Transverse colon (tissue), 4 donors: ENCODE results near the gene BPIFB3. TPM values are rescaled to one million over a fixed set of nuclear protein-coding genes. Genes with fewer than 3 reads are reported as not detected.

Experiments
- DNase-seq: peaks from one replicate; pipeline ENCODE4 v3.0.0-alpha.2; 2019
- H3K27ac ChIP-seq, 4 donors: fragments of 200-600 bp; sonication (generic); 2 replicates each; pipeline ENCODE4 v1.5.1; 2016 to 2018; ENCODE audit warnings: inconsistent platforms in 4 of 4
- H3K27me3 ChIP-seq: fragments of 200-600 bp; sonication (generic); 2 replicates; pipeline ENCODE4 v1.5.1; 2017; ENCODE audit warnings: inconsistent platforms
- H3K36me3 ChIP-seq, 4 donors: fragments of 200-600 bp; sonication (generic); 2 replicates each; pipeline ENCODE4 v1.5.1; 2017 to 2019; ENCODE audit warnings: inconsistent platforms in 4 of 4
- H3K4me1 ChIP-seq, 4 donors: fragments of 200-600 bp; sonication (generic); 2 replicates each; pipeline ENCODE4 v1.5.1; 2017 to 2020; ENCODE audit warnings: inconsistent platforms in 4 of 4
- H3K4me3 ChIP-seq, 4 donors: fragments of 200-600 bp; sonication (generic); 1 replicate in 1 of 4; 2 replicates in 3 of 4; pipeline versions ENCODE4 v1.5.1 to v1.6.1; 2017 to 2019; ENCODE audit warnings: inconsistent platforms in 4 of 4
- H3K9me3 ChIP-seq, 2 donors: fragments of 200-600 bp; sonication (generic); 2 replicates each; pipeline ENCODE4 v1.5.1; 2017 to 2019; ENCODE audit warnings: inconsistent platforms in 2 of 2
- EP300 ChIP-seq: sonication (generic); formaldehyde crosslinking; IDR thresholded peaks from one replicate; pipeline ENCODE4 v1.6.1; 2017; ENCODE audit warnings: antibody characterized with exemption, low read depth
- POLR2A ChIP-seq: fragments of 450-650 bp; IDR thresholded peaks from one replicate; pipeline ENCODE4 v1.6.1; 2016; ENCODE audit warnings: antibody characterized with exemption, mild to moderate bottlenecking, moderate library complexity
- POLR2AphosphoS5 ChIP-seq, 3 donors: sonication (generic); formaldehyde crosslinking; IDR thresholded peaks; one replicate each; pipeline ENCODE4 v1.6.1; 2016; ENCODE audit warnings: antibody characterized with exemption in 3 of 3
- WGBS, 2 donors: methylation state at CpG; one replicate each; pipeline ENCODE4 v1.1.5; 2018; ENCODE audit warnings: low coverage in 1 of 2; 5-methylcytosine and 5-hydroxymethylcytosine counted together
- in situ Hi-C, 4 donors: fragments of 200-750 bp; cut with MboI; loops; one replicate each; pipeline versions ENCODE4 v1.15.0 to v1.15.1; 2017; ENCODE audit warnings: low sequenced_read_pairs in 3 of 4, low pct_ligation_motif_present in 1 of 4, low pct_unique_long_range_greater_than_20kb in 1 of 4
- intact Hi-C: fragments of 100-400 bp; cut with DNase I; formaldehyde crosslinking; loops from one replicate; pipeline ENCODE4 v1.15.1; 2023; ENCODE audit warnings: low total_unique reads
- total RNA-seq, 4 donors: library from RNA; depleted of rRNA; stranded (reverse); fragments of >200 nt; gene quantifications; one replicate each; pipeline ENCODE4 v1.1.0, GENCODE V29; 2016
- TF ChIP-seq, protein P1 (sequence below), 5 experiments: fragments of 200-600 bp in 3 of 5; fragments of 450-650 bp in 2 of 5; sonication (generic) in 3 of 5; IDR thresholded peaks; 1 replicate in 2 of 5; 2 replicates in 3 of 5; pipeline ENCODE4 v1.5.1; 2016 to 2017; ENCODE audit warnings: antibody characterized with exemption in 5 of 5, inconsistent platforms in 3 of 5, mild to moderate bottlenecking in 2 of 5, moderate library complexity in 1 of 5

Gene BPIFB3
- total RNA-seq, 4 donors from 2014 or later, result not detected

DNA sequence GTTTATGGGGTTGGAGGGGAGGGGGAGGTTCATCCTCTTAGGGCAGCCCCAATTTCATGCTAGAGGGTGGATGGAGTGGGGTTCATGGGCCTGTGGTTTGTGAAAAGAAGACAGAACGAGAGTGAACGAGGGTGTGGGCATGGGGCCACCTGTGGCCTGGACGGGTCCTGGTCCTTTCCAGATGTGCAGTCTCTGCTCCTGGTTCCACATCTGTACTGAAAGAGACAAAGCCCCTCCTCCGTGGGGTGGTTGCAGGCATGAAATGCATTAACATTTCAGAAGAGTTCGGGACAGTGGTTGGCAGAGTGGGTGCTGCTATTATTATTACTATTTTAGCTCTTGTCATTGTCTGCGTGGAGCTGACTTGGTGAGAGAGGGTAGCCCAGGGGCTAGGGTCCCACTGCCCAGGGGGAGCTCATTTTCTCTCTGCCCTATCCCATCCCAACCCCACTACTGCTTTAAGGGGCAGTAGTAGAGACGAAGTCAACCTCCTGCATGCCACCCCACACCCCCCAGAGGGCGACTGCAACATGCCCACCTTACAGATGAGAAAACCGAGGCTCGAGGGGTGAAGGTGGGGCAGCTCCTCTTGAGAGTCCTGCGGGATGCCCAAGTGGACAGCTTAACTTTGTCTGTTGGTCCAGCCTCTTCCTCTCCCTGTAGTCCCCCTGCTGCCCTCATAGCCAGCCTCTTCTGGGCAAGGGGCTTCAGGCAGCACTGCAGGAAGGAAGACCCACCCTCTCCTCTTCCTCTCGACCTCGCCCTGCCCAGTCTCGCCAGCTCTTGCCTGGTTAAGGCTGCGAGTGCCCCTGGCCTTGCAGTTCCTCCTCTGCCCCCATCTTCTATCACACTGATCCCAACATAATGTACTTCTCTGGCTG, 37.8 kb upstream of the BPIFB3 start:
- H3K4me3 ChIP-seq, result no peak overlapping the region
- no peaks in the 10 kb centered on the region for H3K9me3 ChIP-seq
- no peak for TF ChIP-seq POLR2A
- TF ChIP-seq EP300, result no peak
- no peak for TF ChIP-seq POLR2AphosphoS5 (IDR thresholded peaks at IDR 0.05)
- TF ChIP-seq, protein P1, sequence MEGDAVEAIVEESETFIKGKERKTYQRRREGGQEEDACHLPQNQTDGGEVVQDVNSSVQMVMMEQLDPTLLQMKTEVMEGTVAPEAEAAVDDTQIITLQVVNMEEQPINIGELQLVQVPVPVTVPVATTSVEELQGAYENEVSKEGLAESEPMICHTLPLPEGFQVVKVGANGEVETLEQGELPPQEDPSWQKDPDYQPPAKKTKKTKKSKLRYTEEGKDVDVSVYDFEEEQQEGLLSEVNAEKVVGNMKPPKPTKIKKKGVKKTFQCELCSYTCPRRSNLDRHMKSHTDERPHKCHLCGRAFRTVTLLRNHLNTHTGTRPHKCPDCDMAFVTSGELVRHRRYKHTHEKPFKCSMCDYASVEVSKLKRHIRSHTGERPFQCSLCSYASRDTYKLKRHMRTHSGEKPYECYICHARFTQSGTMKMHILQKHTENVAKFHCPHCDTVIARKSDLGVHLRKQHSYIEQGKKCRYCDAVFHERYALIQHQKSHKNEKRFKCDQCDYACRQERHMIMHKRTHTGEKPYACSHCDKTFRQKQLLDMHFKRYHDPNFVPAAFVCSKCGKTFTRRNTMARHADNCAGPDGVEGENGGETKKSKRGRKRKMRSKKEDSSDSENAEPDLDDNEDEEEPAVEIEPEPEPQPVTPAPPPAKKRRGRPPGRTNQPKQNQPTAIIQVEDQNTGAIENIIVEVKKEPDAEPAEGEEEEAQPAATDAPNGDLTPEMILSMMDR (IDR thresholded peaks at IDR 0.05), result no peak
- H3K27ac ChIP-seq, result no peak overlapping the region
- H3K4me1 ChIP-seq, result no peaks in the 10 kb centered on the region
- WGBS, 2 donors, result 60 to 62% methylated on average over 3 to 15 of the region's 15 CpGs
- in situ Hi-C loops (no loop called here), intact Hi-C loops (no loop called here)
- DNase-seq, result no peak
- H3K36me3 ChIP-seq, result no peaks in the 10 kb centered on the region
- no peaks in the 10 kb centered on the region for H3K27me3 ChIP-seq

DNA sequence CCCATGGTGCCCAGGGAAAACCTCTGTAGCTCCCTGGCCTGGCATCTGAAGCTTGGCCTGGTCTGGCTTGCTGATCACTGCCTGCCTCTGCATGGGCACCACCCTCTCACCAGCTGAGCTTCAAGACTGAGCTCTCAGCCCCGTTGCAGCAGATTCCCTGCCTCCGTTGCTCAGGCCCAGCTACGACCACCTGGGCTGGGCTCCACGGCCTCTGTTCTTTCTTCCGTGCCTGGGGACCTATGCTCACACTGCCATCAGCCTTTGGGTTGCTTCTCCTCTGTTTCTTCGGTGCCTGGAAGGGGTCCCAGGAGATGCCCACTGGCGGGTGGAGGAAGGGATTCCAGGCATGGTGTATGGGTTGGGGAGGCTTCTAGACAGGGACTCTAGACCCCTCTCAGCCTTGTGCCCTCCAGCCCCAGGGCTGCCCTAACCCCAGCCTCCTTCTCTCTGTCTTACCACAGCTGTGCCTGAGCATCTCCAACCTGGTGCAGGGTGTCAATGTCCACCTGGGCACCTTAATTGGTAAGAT, 37.1 kb upstream of the BPIFB3 start:
- in situ Hi-C loops (no loop called here), intact Hi-C loops (no loop called here)
- Histone ChIP-seq H3K4me3 (no peak overlapping the region), H3K36me3 (no peaks in the 10 kb centered on the region), H3K27ac (no peak overlapping the region), H3K27me3 (no peaks in the 10 kb centered on the region), H3K9me3 (no peaks in the 10 kb centered on the region), H3K4me1 (no peaks in the 10 kb centered on the region)
- TF ChIP-seq POLR2A, result no peak
- no peak for TF ChIP-seq POLR2AphosphoS5 (IDR thresholded peaks at IDR 0.05)
- TF ChIP-seq, protein P1 (IDR thresholded peaks at IDR 0.05), result no peak
- TF ChIP-seq EP300, result no peak
- WGBS, 2 donors, result 73% methylated on average over 7 of the region's 7 CpGs; no CpG with 5 or more reads in 1 of the 2 donors
- no peak for DNase-seq

DNA sequence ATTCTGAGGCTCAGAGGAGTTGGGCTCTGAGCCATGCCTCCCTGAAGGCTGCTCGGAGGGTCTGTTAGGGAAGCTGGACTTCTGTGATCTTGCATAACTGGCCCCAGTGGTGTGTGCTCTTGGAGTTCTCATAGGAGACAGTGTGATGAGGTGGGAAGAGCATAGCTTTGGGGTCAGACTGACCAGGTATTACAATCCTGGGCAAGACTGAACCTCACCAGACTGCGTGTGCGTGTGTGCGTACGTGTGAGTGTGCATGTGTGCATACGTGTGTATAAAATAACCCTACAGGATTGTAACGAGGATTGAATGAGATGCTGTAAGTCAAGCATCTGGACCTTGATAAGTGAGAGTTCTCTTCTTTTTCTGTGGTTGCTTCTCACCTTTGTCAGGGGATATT, 36.2 kb upstream of the BPIFB3 start:
- H3K4me3 ChIP-seq, result no peak overlapping the region
- no peaks in the 10 kb centered on the region for H3K36me3 ChIP-seq
- H3K27me3 ChIP-seq, result no peaks in the 10 kb centered on the region
- TF ChIP-seq, protein P1 (IDR thresholded peaks at IDR 0.05), result no peak
- no peak for TF ChIP-seq POLR2AphosphoS5 (IDR thresholded peaks at IDR 0.05)
- TF ChIP-seq EP300, result no peak
- no peak for TF ChIP-seq POLR2A
- intact Hi-C loops, result no loop called here
- DNase-seq, result no peak
- WGBS, 2 donors, result 76 to 77% methylated on average over 2 to 7 of the region's 7 CpGs
- H3K27ac ChIP-seq, result no peak overlapping the region
- H3K4me1 ChIP-seq, result no peaks in the 10 kb centered on the region
- H3K9me3 ChIP-seq, result no peaks in the 10 kb centered on the region
- in situ Hi-C loops, result no loop called here

DNA sequence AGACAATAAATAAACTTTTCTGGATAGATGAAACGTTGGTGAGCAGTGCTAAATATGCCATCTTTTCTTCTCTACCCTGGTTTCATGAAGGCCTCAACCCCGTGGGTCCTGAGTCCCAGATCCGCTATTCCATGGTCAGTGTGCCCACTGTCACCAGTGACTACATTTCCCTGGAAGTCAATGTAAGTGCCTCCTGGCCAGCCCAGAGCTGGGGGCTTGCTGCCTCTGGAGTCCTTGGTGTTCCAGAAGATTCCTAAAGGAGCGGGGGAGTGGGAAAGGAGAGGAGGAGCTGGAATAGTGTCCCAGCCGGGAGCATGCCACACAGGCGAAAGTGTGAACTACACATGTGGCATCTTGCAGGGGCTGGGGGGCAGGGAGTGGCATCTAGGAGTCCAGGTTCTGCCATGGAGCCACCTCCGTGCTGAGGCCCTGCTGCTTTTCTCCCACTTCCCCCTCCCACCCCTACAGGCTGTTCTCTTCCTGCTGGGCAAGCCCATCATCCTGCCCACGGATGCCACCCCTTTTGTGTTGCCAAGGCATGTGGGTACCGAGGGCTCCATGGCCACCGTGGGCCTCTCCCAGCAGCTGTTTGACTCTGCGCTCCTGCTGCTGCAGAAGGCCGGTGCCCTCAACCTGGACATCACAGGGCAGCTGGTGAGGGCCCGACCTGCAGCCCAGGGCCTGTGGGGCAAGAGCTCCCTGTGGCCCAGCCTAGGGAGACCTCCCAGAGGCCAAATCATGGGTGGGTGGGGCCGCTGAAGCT, 35.4 kb upstream of the BPIFB3 start:
- Histone ChIP-seq H3K36me3 (no peaks in the 10 kb centered on the region), H3K27ac (no peak overlapping the region), H3K4me1 (no peaks in the 10 kb centered on the region), H3K4me3 (no peak overlapping the region), H3K27me3 (no peaks in the 10 kb centered on the region), H3K9me3 (no peaks in the 10 kb centered on the region)
- in situ Hi-C loops, result no loop called here
- DNase-seq, result no peak
- no peak for TF ChIP-seq EP300
- WGBS, 2 donors, result 60 to 64% methylated on average over 1 to 14 of the region's 14 CpGs
- intact Hi-C loops, result no loop called here
